Right lobe of liver (tissue), 4 donors: ENCODE measurements around the gene TRPM3.

ENCODE experiments used
- POLR2A ChIP-seq: fragments of 450-650 bp; IDR thresholded peaks from one replicate; pipeline ENCODE4 v1.6.1; 2017; ENCODE audit warnings: antibody characterized with exemption, mild to moderate bottlenecking
- TF ChIP-seq, protein P1 (sequence below), 4 donors: fragments of 200-600 bp in 3 of 4; fragments of 450-650 bp in 1 of 4; IDR thresholded peaks; one replicate each; pipeline versions ENCODE4 v1.5.1 to v1.8.0; 2016 to 2022; ENCODE audit warnings: antibody characterized with exemption in 4 of 4, mild to moderate bottlenecking in 2 of 4
- donor health status: DM: no; HTN: no; CAD: no.
- donor health status: DM: no; HTN: no; CAD: no.
- donor health status: DM: no; HTN: yes; CAD: no.

DNA sequence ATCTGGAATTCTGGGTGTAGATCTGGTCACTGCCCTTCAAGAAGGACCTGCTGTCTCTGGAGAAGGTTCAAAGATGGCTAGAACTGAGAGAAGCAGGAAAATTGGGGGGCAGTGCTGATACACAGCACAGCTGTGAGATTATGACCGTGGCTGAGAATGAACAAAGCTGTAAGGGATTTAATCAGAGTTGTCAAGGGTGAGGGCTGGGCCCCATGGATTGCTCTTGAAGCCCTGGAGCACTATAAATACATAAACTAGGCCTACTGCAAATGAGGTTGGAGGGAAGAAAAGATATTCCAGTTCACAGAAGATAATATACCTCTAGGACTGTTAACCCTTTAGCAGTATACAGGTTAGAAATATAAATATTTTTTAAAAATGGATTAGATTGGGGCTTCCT is 620.6 kb downstream of the TRPM3 start:
- TF ChIP-seq, protein P1, sequence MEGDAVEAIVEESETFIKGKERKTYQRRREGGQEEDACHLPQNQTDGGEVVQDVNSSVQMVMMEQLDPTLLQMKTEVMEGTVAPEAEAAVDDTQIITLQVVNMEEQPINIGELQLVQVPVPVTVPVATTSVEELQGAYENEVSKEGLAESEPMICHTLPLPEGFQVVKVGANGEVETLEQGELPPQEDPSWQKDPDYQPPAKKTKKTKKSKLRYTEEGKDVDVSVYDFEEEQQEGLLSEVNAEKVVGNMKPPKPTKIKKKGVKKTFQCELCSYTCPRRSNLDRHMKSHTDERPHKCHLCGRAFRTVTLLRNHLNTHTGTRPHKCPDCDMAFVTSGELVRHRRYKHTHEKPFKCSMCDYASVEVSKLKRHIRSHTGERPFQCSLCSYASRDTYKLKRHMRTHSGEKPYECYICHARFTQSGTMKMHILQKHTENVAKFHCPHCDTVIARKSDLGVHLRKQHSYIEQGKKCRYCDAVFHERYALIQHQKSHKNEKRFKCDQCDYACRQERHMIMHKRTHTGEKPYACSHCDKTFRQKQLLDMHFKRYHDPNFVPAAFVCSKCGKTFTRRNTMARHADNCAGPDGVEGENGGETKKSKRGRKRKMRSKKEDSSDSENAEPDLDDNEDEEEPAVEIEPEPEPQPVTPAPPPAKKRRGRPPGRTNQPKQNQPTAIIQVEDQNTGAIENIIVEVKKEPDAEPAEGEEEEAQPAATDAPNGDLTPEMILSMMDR (IDR thresholded peaks at IDR 0.05), result no peak
- TF ChIP-seq POLR2A, result no peak
